Eye (tissue), 1 donor: Measurements from ENCODE around the gene TPPP3.

ENCODE experiments used
- DNase-seq: peaks from one replicate; pipeline ENCODE4 v3.0.0-alpha.2; 2015

The TPPP3 gene

GRCh38 chr16:67393111-67393787 is at the start of gene TPPP3:
Gene TPPP3 (minus strand): TSS chr16:67393498. CDS start chr16:67391111, 2,387 bp downstream.
- DNase-seq, result peak; percentile 95

- DNase-seq, result no peak
Measured at GRCh38 chr16:67442581-67443255, 49.4 kb upstream of the TPPP3 start.

- DNase-seq, result no peak
Measured at GRCh38 chr16:67441907-67442306, 48.6 kb upstream of the TPPP3 start.

GRCh38 chr16:67441271-67441753 is 48.0 kb upstream of the TPPP3 start:
- DNase-seq, result peak; percentile 16

GRCh38 chr16:67438824-67439393 is 45.6 kb upstream of the TPPP3 start:
- DNase-seq, result no peak

- DNase-seq, result no peak
Measured at GRCh38 chr16:67438098-67438791, 44.9 kb upstream of the TPPP3 start.

- no peak for DNase-seq
Measured at GRCh38 chr16:67437513-67437912, 44.2 kb upstream of the TPPP3 start.

- no peak for DNase-seq
Measured at GRCh38 chr16:67436640-67437193, 43.4 kb upstream of the TPPP3 start.

GRCh38 chr16:67435758-67436164 is 42.5 kb upstream of the TPPP3 start:
- no peak for DNase-seq

- no peak for DNase-seq
Measured at GRCh38 chr16:67433131-67433719, 39.9 kb upstream of the TPPP3 start.

- DNase-seq, result no peak
Measured at GRCh38 chr16:67432506-67432890, 39.2 kb upstream of the TPPP3 start.

- peak; percentile 70 for DNase-seq
Measured at GRCh38 chr16:67431775-67432505, 38.6 kb upstream of the TPPP3 start.

GRCh38 chr16:67430977-67431774 is 37.9 kb upstream of the TPPP3 start, which contains the start of gene HSD11B2:
Gene HSD11B2 (plus strand): TSS chr16:67431121. CDS start chr16:67431249, 128 bp downstream.
- DNase-seq, result peak; percentile 73

GRCh38 chr16:67430504-67430976 is 37.2 kb upstream of the TPPP3 start:
- DNase-seq, result peak; percentile 60

GRCh38 chr16:67429799-67430503 is 36.7 kb upstream of the TPPP3 start:
- no peak for DNase-seq

- no peak for DNase-seq
Measured at GRCh38 chr16:67429053-67429798, 35.9 kb upstream of the TPPP3 start.

- DNase-seq, result peak; percentile 84
Measured at GRCh38 chr16:67428146-67428731, 34.9 kb upstream of the TPPP3 start.

GRCh38 chr16:67426950-67427349 is 33.7 kb upstream of the TPPP3 start:
- DNase-seq, result no peak

GRCh38 chr16:67426022-67426421 is 32.7 kb upstream of the TPPP3 start:
- no peak for DNase-seq
